ENCODE results near the gene AGO1.
A peak's percentile ranks its signal among the peaks of the same experiment; 100 is the strongest.

AGO1 gene

GRCh38 chr1:35882945-35883634 lies at the start of gene AGO1:
Gene AGO1, plus strand, starts transcription at chr1:35883209. Its CDS starts 213 bp downstream, at chr1:35883422.
- peak; percentile 84 for DNase-seq (ENCODE audit: low read depth)

- no peak for DNase-seq (ENCODE audit: low read depth)
Measured at GRCh38 chr1:35833395-35833794, 49.6 kb upstream of the AGO1 start.

DNA sequence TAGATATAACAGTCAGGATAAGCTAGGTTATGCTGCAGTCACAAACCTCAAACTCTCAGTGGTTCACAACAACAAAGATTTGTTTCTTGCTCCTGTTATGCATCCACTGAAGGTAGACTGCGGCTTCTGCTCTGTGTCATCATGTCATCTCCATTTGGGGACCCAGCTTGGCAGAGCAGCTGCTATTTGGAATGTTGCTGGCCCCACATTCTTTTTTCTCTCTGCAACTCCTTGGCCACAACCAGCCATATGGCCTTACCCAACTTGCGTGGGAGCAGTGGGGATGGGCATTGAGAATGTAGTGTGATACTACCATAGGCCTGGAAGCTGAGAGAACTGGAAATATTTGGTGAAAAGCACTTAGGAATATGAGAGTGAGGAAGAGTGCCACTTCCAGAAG lies 48.8 kb upstream of the AGO1 start:
- DNase-seq (ENCODE audit: low read depth) = no peak

DNA sequence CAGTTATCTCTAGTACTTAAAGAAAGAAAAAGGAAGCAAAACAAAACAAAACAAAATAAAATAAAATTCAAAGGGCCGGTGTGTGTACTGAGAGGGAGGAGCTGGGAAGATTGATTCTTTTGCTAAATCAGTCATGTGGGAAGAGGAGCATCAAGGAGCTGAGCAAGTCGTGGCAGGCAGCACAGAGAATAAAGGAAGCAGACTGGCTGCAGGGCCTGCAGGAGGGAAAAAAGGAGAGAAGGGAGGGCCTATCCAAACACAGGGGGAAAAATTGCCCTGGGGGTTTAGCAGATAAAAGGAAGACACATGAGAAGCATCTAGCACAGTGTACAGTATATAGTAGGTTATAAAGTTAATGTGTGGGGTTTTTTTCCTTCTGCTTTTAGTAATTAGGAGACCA lies 47.6 kb upstream of the AGO1 start:
- DNase-seq (ENCODE audit: low read depth) = no peak

DNA sequence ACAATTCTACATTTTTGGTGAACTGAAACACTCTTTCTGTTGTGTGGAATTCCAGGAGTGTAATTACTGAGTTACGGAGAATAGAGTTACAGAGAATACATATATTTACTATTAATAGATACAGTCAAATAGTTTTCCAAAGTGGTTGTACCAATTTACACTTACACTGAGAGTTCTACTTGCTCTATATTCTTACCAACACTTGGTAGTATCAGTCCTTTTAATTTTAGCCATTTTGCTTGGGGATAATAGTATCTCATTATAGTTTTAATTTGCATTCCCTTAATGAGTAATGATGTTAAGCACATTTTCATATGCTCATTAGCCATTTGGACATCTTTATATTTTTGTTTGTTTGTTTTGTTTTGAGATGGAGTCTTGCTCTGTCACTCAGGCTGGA lies 46.3 kb upstream of the AGO1 start:
- DNase-seq (ENCODE audit: low read depth) = no peak

DNA sequence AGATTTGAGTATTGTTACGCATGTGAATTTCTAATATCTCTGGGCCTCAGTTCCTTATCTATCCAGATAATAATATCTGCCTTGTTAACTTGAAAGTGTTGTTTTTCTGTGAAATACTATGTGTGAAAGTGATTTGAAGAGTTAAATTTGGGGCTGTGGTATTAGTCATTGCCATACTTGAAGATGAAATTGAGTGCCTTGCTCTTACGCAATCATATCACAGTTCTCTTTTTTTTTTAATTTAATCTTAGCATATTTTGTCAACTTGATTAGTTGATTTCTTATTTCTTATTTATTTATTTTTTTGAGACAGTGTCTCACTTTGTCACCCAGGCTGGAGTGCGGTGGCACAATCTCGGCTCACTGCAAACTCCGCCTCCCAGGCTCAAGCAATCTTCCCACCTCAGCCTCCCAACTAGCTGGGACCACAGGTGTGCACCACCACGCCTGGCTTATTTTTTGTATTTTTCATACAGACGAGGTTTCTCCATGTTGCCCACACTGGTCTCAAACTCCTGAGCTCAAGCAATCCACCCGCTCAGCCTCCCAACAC lies 44.2 kb upstream of the AGO1 start:
- DNase-seq (ENCODE audit: low read depth) = no peak

DNA sequence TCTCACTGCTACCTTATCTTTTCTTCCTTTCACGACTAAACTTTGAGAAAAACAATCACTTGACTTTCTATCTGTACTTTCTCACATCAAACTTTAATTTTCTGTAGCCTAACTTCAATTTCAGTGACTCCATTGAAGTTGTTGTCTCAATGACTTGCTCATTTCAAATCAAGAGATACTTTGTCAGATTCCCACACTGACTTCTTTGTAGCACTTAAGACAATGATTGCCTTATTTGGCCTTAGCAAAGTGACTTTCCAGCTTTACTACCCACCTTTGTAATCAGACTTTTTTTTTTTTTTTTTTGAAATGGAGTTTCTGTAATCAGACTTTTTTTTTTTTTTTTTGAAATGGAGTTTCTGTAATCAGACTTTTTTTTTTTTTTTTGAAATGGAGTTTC lies 38.2 kb upstream of the AGO1 start:
- DNase-seq (ENCODE audit: low read depth) = no peak

DNA sequence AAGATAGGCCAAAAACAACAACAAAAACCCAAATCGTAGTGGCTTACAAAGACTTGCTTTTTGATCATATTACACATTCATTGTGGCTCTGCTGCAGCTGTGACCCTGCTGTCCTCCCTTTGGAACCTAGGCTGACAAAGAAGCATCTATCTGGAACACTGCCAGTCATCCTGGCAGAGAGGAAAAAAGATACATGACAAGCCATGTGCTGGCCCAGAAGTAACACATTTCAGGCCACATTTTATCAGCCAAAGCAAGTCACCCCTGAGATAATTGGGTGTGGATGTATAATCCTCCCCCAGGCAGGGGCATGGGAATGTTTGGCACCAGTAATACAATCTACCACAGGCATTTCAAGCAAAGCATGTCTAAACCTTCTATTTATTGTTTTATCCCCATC lies 37.2 kb upstream of the AGO1 start:
- DNase-seq (ENCODE audit: low read depth) = no peak

DNA sequence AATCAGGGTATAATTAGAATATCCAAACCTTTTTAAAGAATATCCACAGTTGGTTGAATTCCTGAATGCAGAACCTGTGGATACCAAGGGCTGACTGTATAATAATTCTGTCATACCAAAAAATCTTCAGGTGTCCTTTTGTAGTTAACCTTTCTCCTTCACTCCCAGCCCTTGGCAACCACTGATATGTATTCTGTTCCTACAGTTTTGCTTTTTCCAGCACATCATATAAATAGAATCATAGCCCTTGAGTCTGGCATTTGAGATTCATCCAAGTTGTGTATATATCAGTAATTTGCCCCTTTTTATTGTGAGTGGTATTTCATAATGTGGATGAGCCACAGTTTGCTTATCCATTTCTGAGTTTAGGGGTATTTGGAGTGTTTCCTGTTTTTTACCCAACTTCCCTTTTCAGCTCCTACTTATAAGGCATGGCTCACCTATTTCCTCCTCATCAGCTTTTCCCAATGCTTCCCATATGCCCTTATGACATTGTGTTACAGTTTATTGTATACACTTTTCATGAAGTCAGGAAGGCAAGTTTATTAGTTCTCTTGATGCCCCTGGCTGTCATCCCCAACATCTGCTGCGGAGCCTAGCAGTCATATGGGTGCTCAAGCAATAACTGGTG lies 35.0 kb upstream of the AGO1 start:
- DNase-seq (ENCODE audit: low read depth) = no peak

- DNase-seq (ENCODE audit: low read depth) = no peak
Measured at GRCh38 chr1:35850051-35850450, 33.0 kb upstream of the AGO1 start.

GRCh38 chr1:35850716-35851115 lies 32.3 kb upstream of the AGO1 start:
- no peak for DNase-seq (ENCODE audit: low read depth)

DNA sequence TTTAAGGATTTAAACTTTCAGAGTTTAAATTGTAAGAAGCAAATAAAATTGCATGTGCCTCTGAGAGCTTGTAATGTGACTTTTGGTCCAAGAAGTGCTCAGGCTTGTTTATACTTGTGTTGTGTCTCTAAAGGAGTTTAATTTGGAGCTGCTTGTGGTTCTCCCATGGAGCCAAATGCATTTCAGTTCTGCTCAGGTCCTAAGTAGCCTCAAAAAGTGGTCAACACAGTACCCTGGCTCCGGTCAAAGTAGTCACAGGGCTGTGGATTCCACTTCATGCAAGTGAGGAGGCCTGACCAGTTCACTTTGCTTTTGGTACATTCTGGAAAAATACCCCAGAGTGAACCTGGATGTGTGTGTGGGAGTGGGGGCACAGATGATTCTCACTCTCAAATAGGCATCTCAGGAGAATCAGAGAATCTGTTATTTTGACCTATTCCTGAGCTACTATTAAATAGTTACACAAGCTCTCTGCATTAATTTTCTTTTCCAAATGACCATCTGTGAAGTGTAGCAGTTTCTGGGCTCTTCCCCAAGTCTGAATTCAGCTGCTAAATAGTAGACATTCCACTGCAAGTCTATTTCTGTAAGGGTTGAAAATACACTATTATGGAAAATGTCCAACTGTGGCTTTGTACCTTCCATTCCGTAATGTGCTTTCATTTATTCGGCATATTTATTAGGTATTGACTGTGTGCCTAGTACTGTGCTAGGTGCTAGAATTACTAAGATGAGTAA lies 31.7 kb upstream of the AGO1 start:
- DNase-seq (ENCODE audit: low read depth) = peak; percentile 48

DNA sequence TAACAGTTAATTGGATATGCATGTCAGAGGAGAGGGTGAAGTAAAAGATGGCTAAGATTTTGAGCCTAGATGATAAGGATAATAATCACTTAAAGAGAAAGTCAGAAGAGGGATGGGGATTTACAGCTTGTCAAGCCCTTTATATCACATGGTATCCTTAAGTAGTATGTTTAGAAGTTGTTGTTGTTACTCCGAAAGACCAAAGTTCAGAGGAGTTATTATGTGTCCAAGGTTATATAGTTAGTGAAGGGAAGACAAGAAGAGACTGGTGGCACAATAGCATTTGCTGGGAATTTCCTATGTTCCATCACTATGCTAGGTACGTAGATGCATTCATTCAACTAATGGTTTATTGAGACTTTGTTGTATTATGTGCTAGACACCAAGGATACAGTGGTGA lies 30.8 kb upstream of the AGO1 start:
- DNase-seq (ENCODE audit: low read depth) = no peak

GRCh38 chr1:35854989-35855700 lies 27.9 kb upstream of the AGO1 start:
- DNase-seq (ENCODE audit: low read depth) = no peak

GRCh38 chr1:35856964-35857363 lies 26.0 kb upstream of the AGO1 start:
- no peak for DNase-seq (ENCODE audit: low read depth)

DNA sequence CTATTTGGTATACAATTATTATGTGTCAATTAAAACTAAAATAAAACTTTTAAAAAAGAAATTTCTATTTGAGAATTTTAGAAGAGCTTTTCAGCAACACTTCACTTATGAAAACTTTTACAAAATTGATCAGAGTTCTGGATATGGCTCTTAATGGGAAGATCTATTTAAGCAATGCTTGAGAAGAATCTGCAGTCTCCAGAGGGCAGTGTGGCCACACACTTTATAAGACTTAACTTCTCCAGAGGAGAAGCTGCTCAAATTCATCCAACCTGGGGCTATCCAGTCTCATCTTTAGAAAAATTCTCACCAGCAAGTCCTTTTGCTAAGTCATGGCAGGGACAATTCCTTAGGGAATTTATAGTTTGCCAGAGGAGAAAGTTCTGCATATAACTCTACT lies 25.2 kb upstream of the AGO1 start:
- no peak for DNase-seq (ENCODE audit: low read depth)

GRCh38 chr1:35860696-35861095 lies 22.3 kb upstream of the AGO1 start:
- no peak for DNase-seq (ENCODE audit: low read depth)

- DNase-seq (ENCODE audit: low read depth) = no peak
Measured at GRCh38 chr1:35863136-35863535, 19.9 kb upstream of the AGO1 start.

DNA sequence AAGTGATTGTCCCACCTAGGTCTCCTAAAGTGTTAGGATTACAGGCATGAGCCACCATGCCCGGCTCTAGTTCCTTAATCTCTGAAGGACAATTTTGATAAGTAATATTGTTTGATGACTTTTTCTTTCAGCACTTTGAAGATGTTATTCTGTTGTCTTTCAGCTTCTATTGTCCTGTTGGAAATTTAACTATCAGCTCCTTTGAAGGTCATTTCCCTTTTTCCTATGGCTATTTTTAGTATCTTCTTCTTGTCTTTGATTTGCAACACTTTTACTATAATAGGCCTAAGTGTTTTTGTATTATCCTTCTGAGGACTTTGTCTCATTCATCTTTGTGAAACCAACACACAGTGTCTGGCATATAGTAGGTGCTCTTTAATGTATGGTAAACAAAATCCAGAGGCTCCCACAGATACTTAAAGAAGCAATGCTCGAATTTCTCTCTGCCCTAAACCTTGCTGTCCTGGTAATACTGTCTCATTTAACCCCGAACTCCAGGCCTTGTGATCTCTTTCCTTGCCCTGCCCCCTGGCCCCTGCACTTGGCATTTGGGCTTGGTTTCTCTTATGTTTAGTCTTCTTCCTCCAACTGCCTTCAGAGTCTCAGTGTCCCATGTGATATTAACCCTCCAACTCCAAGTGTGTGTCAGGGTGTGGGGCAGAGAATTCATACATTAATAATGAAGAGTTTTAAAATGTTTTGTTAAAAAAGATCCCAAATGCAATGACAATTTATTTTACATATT lies 19.0 kb upstream of the AGO1 start:
- no peak for DNase-seq (ENCODE audit: low read depth)

- DNase-seq (ENCODE audit: low read depth) = no peak
Measured at GRCh38 chr1:35864813-35865212, 18.2 kb upstream of the AGO1 start.

DNA sequence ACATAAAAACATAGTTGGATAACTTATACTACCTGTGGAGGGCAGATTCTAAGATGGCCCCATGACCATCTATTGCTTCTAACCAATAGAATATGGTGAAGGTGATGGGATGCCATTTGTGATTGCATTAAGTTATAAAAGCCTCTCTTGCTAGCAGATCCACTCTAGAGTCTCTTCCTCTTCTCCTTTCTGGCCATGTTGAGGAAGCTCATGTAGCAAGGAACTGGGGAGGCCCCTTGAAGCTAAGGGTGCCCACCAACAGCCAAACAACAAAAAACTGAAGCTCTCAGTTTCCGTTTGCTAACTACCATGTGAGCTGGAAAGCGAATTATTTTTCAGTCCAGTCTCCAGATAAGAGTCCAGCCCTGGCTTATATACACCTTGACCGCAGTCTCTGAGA lies 16.0 kb upstream of the AGO1 start:
- no peak for DNase-seq (ENCODE audit: low read depth)
